CD4-positive, CD25-positive, alpha-beta regulatory T cell (primary cell): Measurements from ENCODE around the gene MT1G. TPM values are rescaled to one million over a fixed set of nuclear protein-coding genes. Genes with fewer than 3 reads are reported as not detected.

Experiments used
- ATAC-seq, 2 donors: fragments of 150-1000 bp; cut with Tn5 transposase; one replicate each; pipeline ENCODE4 v1.10.0; 2021; ENCODE audit warnings: low read depth in 2 of 2, moderate number of reproducible peaks in 2 of 2, moderate library complexity in 1 of 2
- DNase-seq, 3 donors: peaks; one replicate each; pipeline versions ENCODE4 v3.0.0 to v3.0.0-alpha.2; 2012 to 2022; ENCODE audit warnings: mixed read lengths in 1 of 3
- H3K27ac ChIP-seq: one replicate; pipeline ENCODE4 v1.7.0; 2013; ENCODE audit warnings: mild to moderate bottlenecking, low read length; ENCODE audit not compliant: insufficient read depth, poor library complexity, severe bottlenecking
- H3K27me3 ChIP-seq: one replicate; pipeline ENCODE4 v1.7.0; 2013; ENCODE audit warnings: low read length; ENCODE audit not compliant: control insufficient read depth, insufficient read depth
- H3K36me3 ChIP-seq: one replicate; pipeline ENCODE4 v1.7.0; 2013; ENCODE audit warnings: mild to moderate bottlenecking, low read length, moderate library complexity; ENCODE audit not compliant: control insufficient read depth, insufficient read depth
- H3K4me1 ChIP-seq: 2 replicates; pipeline ENCODE4 v1.7.0; 2013; ENCODE audit warnings: mild to moderate bottlenecking, low read length; ENCODE audit not compliant: insufficient read depth, control insufficient read depth, poor library complexity, severe bottlenecking
- H3K4me3 ChIP-seq: one replicate; pipeline ENCODE4 v1.7.0; 2013; ENCODE audit warnings: low read depth, mild to moderate bottlenecking, low read length, moderate library complexity
- H3K9me3 ChIP-seq, 2 experiments: 1 replicate in 1 of 2; 2 replicates in 1 of 2; pipeline ENCODE4 v1.7.0; 2013; ENCODE audit warnings: low read length in 2 of 2, mild to moderate bottlenecking in 1 of 2, moderate library complexity in 1 of 2; ENCODE audit not compliant: control insufficient read depth in 2 of 2
- H3K27ac Mint-ChIP-seq, 3 donors: one replicate each; pipeline ENCODE4 v1.8.0; 2020 to 2022; ENCODE audit warnings: mild to moderate bottlenecking in 3 of 3, mixed read lengths in 3 of 3, moderate library complexity in 2 of 3
- H3K27me3 Mint-ChIP-seq: one replicate; pipeline ENCODE4 v1.8.0; 2022; ENCODE audit warnings: mild to moderate bottlenecking, mixed read lengths
- H3K36me3 Mint-ChIP-seq: one replicate; pipeline ENCODE4 v1.8.0; 2020; ENCODE audit warnings: mixed read lengths
- H3K4me1 Mint-ChIP-seq, 4 donors: one replicate each; pipeline ENCODE4 v1.8.0; 2020 to 2022; ENCODE audit warnings: mixed read lengths in 4 of 4, mild to moderate bottlenecking in 1 of 4
- H3K4me3 Mint-ChIP-seq, 4 donors: one replicate each; pipeline ENCODE4 v1.8.0; 2020 to 2022; ENCODE audit warnings: mild to moderate bottlenecking in 4 of 4, mixed read lengths in 4 of 4, moderate library complexity in 3 of 4
- H3K9me3 Mint-ChIP-seq, 7 donors: one replicate each; pipeline ENCODE4 v1.8.0; 2020 to 2022; ENCODE audit warnings: mixed read lengths in 7 of 7, mild to moderate bottlenecking in 3 of 7, moderate library complexity in 2 of 7
- polyA plus RNA-seq, 4 donors: library from polyadenylated mRNA; unstranded; fragments of 300-500 nt; fragmentation: Illumina TruSeq; gene quantifications; one replicate each; pipeline ENCODE4 v1.2.3, GENCODE V29; 2021
- total RNA-seq: library from RNA; stranded (reverse); gene quantifications from one replicate; pipeline ENCODE4 v1.2.3, GENCODE V29; 2022

Gene MT1G
- total and polyA plus RNA-seq, 5 donors from 2014 or later: not detected

GRCh38 chr16:56684256-56684925 lies 16.5 kb upstream of the MT1G start:
- H3K36me3 ChIP-seq: no peaks in the 10 kb centered on the region
- H3K36me3 Mint-ChIP-seq: peaks cover 18% of the 10 kb centered on the region

GRCh38 chr16:56683424-56684172 lies 15.7 kb upstream of the MT1G start:
- Mint-ChIP-seq H3K36me3 (peaks cover 18% of the 10 kb centered on the region), H3K4me3 (peak overlapping the region; percentile 95 to 97 (median 96)), H3K27ac (peak overlapping the region in 2 of 3 donors; percentile 46 to 96), H3K9me3 (peaks cover 0 to 4% (median 0%) of the 10 kb centered on the region in 7 donors), H3K4me1 (peaks cover 10 to 30% (median 22%) of the 10 kb centered on the region in 4 donors), H3K27me3 (no peaks in the 10 kb centered on the region)
- Histone ChIP-seq H3K27ac (no peak overlapping the region), H3K4me1 (peaks cover 29% of the 10 kb centered on the region), H3K36me3 (no peaks in the 10 kb centered on the region), H3K4me3 (peak overlapping the region; percentile 94), H3K27me3 (no peaks in the 10 kb centered on the region), H3K9me3 (no peaks in the 10 kb centered on the region)
- ATAC-seq (no peak), DNase-seq (no peak)

More at GRCh38 chr16:56684256-56684925, 16.5 kb upstream of the MT1G start:
- Histone ChIP-seq H3K9me3 (no peaks in the 10 kb centered on the region), H3K27me3 (no peaks in the 10 kb centered on the region), H3K4me1 (peaks cover 29% of the 10 kb centered on the region), H3K27ac (no peak overlapping the region), H3K4me3 (no peak overlapping the region)
- no peak for DNase-seq
- no peaks in the 10 kb centered on the region for H3K27me3 Mint-ChIP-seq
- peak overlapping the region in 1 of 3 donors; percentile 46 for H3K27ac Mint-ChIP-seq
- H3K4me3 Mint-ChIP-seq: peak overlapping the region in 3 of 4 donors; percentile 95 to 96 (median 96)
- H3K9me3 Mint-ChIP-seq: peaks cover 0 to 4% (median 0%) of the 10 kb centered on the region in 7 donors
- H3K4me1 Mint-ChIP-seq: peaks cover 10 to 30% (median 22%) of the 10 kb centered on the region in 4 donors
- ATAC-seq: no peak

- DNase-seq (no peak), ATAC-seq (no peak)
- Mint-ChIP-seq H3K9me3 (peaks cover 0 to 4% (median 0%) of the 10 kb centered on the region in 7 donors), H3K4me1 (peaks cover 10 to 30% (median 22%) of the 10 kb centered on the region in 4 donors), H3K27ac (peak overlapping the region; percentile 96 to 97 (median 96)), H3K4me3 (peak overlapping the region; percentile 95 to 97 (median 96)), H3K27me3 (no peaks in the 10 kb centered on the region), H3K36me3 (peaks cover 18% of the 10 kb centered on the region)
- Histone ChIP-seq H3K9me3 (no peaks in the 10 kb centered on the region), H3K36me3 (no peaks in the 10 kb centered on the region), H3K27me3 (no peaks in the 10 kb centered on the region), H3K27ac (peak overlapping the region; percentile 72), H3K4me3 (peak overlapping the region; percentile 94), H3K4me1 (peaks cover 29% of the 10 kb centered on the region)
These were observed 15.0 kb upstream of the MT1G start for GRCh38 chr16:56682703-56683397.

GRCh38 chr16:56681939-56682702 lies 14.3 kb upstream of the MT1G start, which contains the start of gene MT1X:
Gene MT1X, plus strand, starts transcription at chr16:56682470. Its CDS starts 71 bp downstream, at chr16:56682541.
- peak; percentile 99 for ATAC-seq
- peaks cover 29% of the 10 kb centered on the region for H3K4me1 ChIP-seq
- H3K27ac Mint-ChIP-seq: peak within 1 kb of the TSS; percentile 96 to 97 (median 96)

GRCh38 chr16:56679818-56680217 lies 12.0 kb upstream of the MT1G start:
- peak overlapping the region in 1 of 3 donors; percentile 34 for H3K27ac Mint-ChIP-seq
- no peak overlapping the region for H3K4me3 Mint-ChIP-seq

More at GRCh38 chr16:56681939-56682702, 14.3 kb upstream of the MT1G start, which contains the start of gene MT1X:
- peak; percentile 76 to 96 (median 84) for DNase-seq
- H3K4me1 Mint-ChIP-seq: peaks cover 10 to 30% (median 22%) of the 10 kb centered on the region in 4 donors
- H3K27me3 ChIP-seq: no peaks in the 10 kb centered on the region
- peak within 1 kb of the TSS; percentile 94 for H3K4me3 ChIP-seq
- peaks cover 18% of the 10 kb centered on the region for H3K36me3 Mint-ChIP-seq
- peak within 1 kb of the TSS; percentile 95 to 97 (median 96) for H3K4me3 Mint-ChIP-seq
- H3K27ac ChIP-seq: peak within 1 kb of the TSS; percentile 72
- no peaks in the 10 kb centered on the region for H3K27me3 Mint-ChIP-seq
- peaks cover 0 to 4% (median 0%) of the 10 kb centered on the region in 7 donors for H3K9me3 Mint-ChIP-seq
- H3K9me3 ChIP-seq: no peaks in the 10 kb centered on the region
- H3K36me3 ChIP-seq: no peaks in the 10 kb centered on the region

GRCh38 chr16:56679078-56679730 lies 11.3 kb upstream of the MT1G start:
- ATAC-seq (no peak), DNase-seq (no peak)
- Histone ChIP-seq H3K27ac (no peak overlapping the region), H3K36me3 (no peaks in the 10 kb centered on the region), H3K4me3 (no peak overlapping the region), H3K4me1 (peaks cover 36% of the 10 kb centered on the region), H3K9me3 (no peaks in the 10 kb centered on the region), H3K27me3 (no peaks in the 10 kb centered on the region)
- H3K27me3 Mint-ChIP-seq: peaks cover 20% of the 10 kb centered on the region
- H3K36me3 Mint-ChIP-seq: peaks cover 6% of the 10 kb centered on the region
- peak overlapping the region in 1 of 3 donors; percentile 34 for H3K27ac Mint-ChIP-seq
- peaks cover 0 to 2% (median 0%) of the 10 kb centered on the region in 7 donors for H3K9me3 Mint-ChIP-seq
- H3K4me1 Mint-ChIP-seq: peaks cover 6 to 46% (median 24%) of the 10 kb centered on the region in 4 donors
- peak overlapping the region in 1 of 4 donors; percentile 48 for H3K4me3 Mint-ChIP-seq

More at GRCh38 chr16:56679818-56680217, 12.0 kb upstream of the MT1G start:
- H3K9me3 ChIP-seq: no peaks in the 10 kb centered on the region
- peaks cover 10% of the 10 kb centered on the region for H3K36me3 Mint-ChIP-seq
- no peaks in the 10 kb centered on the region for H3K27me3 ChIP-seq
- H3K27me3 Mint-ChIP-seq: peaks cover 14% of the 10 kb centered on the region
- ATAC-seq (no peak), DNase-seq (no peak)
- peaks cover 36% of the 10 kb centered on the region for H3K4me1 ChIP-seq
- peaks cover 0 to 2% (median 0%) of the 10 kb centered on the region in 7 donors for H3K9me3 Mint-ChIP-seq
- no peak overlapping the region for H3K4me3 ChIP-seq
- no peaks in the 10 kb centered on the region for H3K36me3 ChIP-seq
- peaks cover 10 to 47% (median 25%) of the 10 kb centered on the region in 4 donors for H3K4me1 Mint-ChIP-seq
- H3K27ac ChIP-seq: no peak overlapping the region
